Measurements from ENCODE around the gene CISTR. TPM values are rescaled to one million over a fixed set of nuclear protein-coding genes. Genes with fewer than 3 reads are reported as not detected.

Gene CISTR
- total RNA-seq, 1 donor from 2014 or later: not detected

- peaks cover 26% of the 10 kb centered on the region for H3K4me1 Mint-ChIP-seq (ENCODE audit: low read depth)
- no peaks in the 10 kb centered on the region for H3K9me3 Mint-ChIP-seq (ENCODE audit: low read depth)
- peaks cover 18% of the 10 kb centered on the region for H3K36me3 Mint-ChIP-seq (ENCODE audit: low read depth)
- peak overlapping the region; percentile 94 for H3K27ac Mint-ChIP-seq (ENCODE audit: unreplicated experiment)
- peaks cover 2% of the 10 kb centered on the region for H3K27me3 Mint-ChIP-seq (ENCODE audit: low read depth)
- H3K4me3 Mint-ChIP-seq (ENCODE audit: unreplicated experiment): peak overlapping the region; percentile 99
- TF ChIP-seq, protein P1, sequence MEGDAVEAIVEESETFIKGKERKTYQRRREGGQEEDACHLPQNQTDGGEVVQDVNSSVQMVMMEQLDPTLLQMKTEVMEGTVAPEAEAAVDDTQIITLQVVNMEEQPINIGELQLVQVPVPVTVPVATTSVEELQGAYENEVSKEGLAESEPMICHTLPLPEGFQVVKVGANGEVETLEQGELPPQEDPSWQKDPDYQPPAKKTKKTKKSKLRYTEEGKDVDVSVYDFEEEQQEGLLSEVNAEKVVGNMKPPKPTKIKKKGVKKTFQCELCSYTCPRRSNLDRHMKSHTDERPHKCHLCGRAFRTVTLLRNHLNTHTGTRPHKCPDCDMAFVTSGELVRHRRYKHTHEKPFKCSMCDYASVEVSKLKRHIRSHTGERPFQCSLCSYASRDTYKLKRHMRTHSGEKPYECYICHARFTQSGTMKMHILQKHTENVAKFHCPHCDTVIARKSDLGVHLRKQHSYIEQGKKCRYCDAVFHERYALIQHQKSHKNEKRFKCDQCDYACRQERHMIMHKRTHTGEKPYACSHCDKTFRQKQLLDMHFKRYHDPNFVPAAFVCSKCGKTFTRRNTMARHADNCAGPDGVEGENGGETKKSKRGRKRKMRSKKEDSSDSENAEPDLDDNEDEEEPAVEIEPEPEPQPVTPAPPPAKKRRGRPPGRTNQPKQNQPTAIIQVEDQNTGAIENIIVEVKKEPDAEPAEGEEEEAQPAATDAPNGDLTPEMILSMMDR (IDR thresholded peaks at IDR 0.05): no peak
- no peak for DNase-seq (ENCODE audit: low spot score)
Measured at GRCh38 chr12:53726946-53727309, 24.9 kb downstream of the CISTR start.

DNA sequence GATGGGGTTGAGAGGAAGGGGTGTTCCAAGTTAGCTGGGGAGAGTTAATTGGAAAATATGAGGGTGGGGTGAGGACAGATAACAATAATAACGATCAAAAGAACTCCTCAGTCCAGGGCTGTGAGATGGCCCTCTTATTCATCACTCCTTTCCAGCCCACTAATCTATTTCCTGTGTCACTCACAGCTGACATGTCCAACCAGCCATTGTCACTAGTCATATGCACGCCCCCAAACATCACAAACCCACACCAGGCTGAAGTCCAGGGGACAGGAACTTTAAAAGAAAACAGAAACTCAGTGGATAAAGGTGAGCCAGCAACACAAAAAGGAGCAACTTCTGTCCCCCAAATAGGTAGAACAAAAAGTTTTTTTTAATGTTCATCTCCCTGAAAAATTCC lies 25.4 kb downstream of the CISTR start:
- Mint-ChIP-seq H3K27ac (ENCODE audit: unreplicated experiment) (peak overlapping the region; percentile 53), H3K4me3 (ENCODE audit: unreplicated experiment) (peak overlapping the region; percentile 99), H3K36me3 (ENCODE audit: low read depth) (peaks cover 23% of the 10 kb centered on the region), H3K27me3 (ENCODE audit: low read depth) (peaks cover 2% of the 10 kb centered on the region), H3K4me1 (ENCODE audit: low read depth) (peaks cover 26% of the 10 kb centered on the region), H3K9me3 (ENCODE audit: low read depth) (no peaks in the 10 kb centered on the region)
- DNase-seq (ENCODE audit: low spot score): no peak
- TF ChIP-seq, protein P1 (IDR thresholded peaks at IDR 0.05): no peak

GRCh38 chr12:53725824-53726223 lies 26.0 kb downstream of the CISTR start:
- no peak for DNase-seq (ENCODE audit: low spot score)
- TF ChIP-seq, protein P1 (IDR thresholded peaks at IDR 0.05): no peak
- Mint-ChIP-seq H3K4me3 (ENCODE audit: unreplicated experiment) (peak overlapping the region; percentile 99), H3K9me3 (ENCODE audit: low read depth) (no peaks in the 10 kb centered on the region), H3K36me3 (ENCODE audit: low read depth) (peaks cover 26% of the 10 kb centered on the region), H3K27ac (ENCODE audit: unreplicated experiment) (peak overlapping the region; percentile 24), H3K27me3 (ENCODE audit: low read depth) (peaks cover under 1% of the 10 kb centered on the region), H3K4me1 (ENCODE audit: low read depth) (peaks cover 26% of the 10 kb centered on the region)

GRCh38 chr12:53722450-53723041 lies 29.2 kb downstream of the CISTR start:
- peaks cover 39% of the 10 kb centered on the region for H3K36me3 Mint-ChIP-seq (ENCODE audit: low read depth)
- TF ChIP-seq, protein P1 (IDR thresholded peaks at IDR 0.05): no peak
- peaks cover 20% of the 10 kb centered on the region for H3K4me1 Mint-ChIP-seq (ENCODE audit: low read depth)
- no peak overlapping the region for H3K4me3 Mint-ChIP-seq (ENCODE audit: unreplicated experiment)
- no peaks in the 10 kb centered on the region for H3K27me3 Mint-ChIP-seq (ENCODE audit: low read depth)
- H3K27ac Mint-ChIP-seq (ENCODE audit: unreplicated experiment): no peak overlapping the region
- no peaks in the 10 kb centered on the region for H3K9me3 Mint-ChIP-seq (ENCODE audit: low read depth)
- no peak for DNase-seq (ENCODE audit: low spot score)

- TF ChIP-seq, protein P1 (IDR thresholded peaks at IDR 0.05): no peak
- no peaks in the 10 kb centered on the region for H3K27me3 Mint-ChIP-seq (ENCODE audit: low read depth)
- H3K36me3 Mint-ChIP-seq (ENCODE audit: low read depth): peaks cover 51% of the 10 kb centered on the region
- H3K9me3 Mint-ChIP-seq (ENCODE audit: low read depth): no peaks in the 10 kb centered on the region
- no peak for DNase-seq (ENCODE audit: low spot score)
- peaks cover 7% of the 10 kb centered on the region for H3K4me1 Mint-ChIP-seq (ENCODE audit: low read depth)
- no peak overlapping the region for H3K4me3 Mint-ChIP-seq (ENCODE audit: unreplicated experiment)
- no peak overlapping the region for H3K27ac Mint-ChIP-seq (ENCODE audit: unreplicated experiment)
Measured at GRCh38 chr12:53720946-53721345, 30.8 kb downstream of the CISTR start.

All from chondrocyte (in vitro differentiated cells).